IMR-90 (cell line): Measurements from ENCODE around the gene RARRES1. TPM values are rescaled to one million over a fixed set of nuclear protein-coding genes. Genes with fewer than 3 reads are reported as not detected.
"Not testable (repeated sequence)": the region's sequence is repeated elsewhere in the genome, so short reads cannot be mapped to it uniquely, and the experiment has no call there.

ENCODE experiments used
- ATAC-seq: fragments of 200-7000 bp; cut with Tn5 transposase; 2 replicates; pipeline ENCODE4 v1.9.1; 2020; ENCODE audit warnings: low read depth, mild to moderate bottlenecking, moderate library complexity
- BruUV-seq: library from RNA; stranded (reverse); fragments of 400-500 nt; replicated peaks from 2 replicates; lab custom pipeline; 2021; lab: Mats Ljungman, UMichigan
- CTCF ChIA-PET: fragments of 300-600 bp; formaldehyde crosslinking; extraction: SDS; loops from one replicate; lab custom pipeline; 2021; ENCODE audit warnings: antibody characterized with exemption; lab: Yijun Ruan, JAX
- POLR2A ChIA-PET: fragments of 300-600 bp; sonication (Branson Sonifier 250); formaldehyde crosslinking; loops from one replicate; lab custom pipeline; 2022; ENCODE audit warnings: antibody characterized with exemption; ENCODE audit not compliant: unreplicated experiment; lab: Charles Lee
- DNase-seq: peaks from one replicate; pipeline ENCODE4 v3.0.0; 2013
- H2AFZ ChIP-seq: replicated peaks from 2 replicates; pipeline ENCODE3; 2013; ENCODE audit warnings: low read length, mild to moderate bottlenecking; ENCODE audit not compliant: poor library complexity
- H2AK5ac ChIP-seq: 2 replicates; pipeline ENCODE4 v1.6.1; 2013; ENCODE audit warnings: low read depth, low read length, inconsistent platforms
- H2AK9ac ChIP-seq: replicated peaks from 2 replicates; pipeline ENCODE3; 2013; ENCODE audit warnings: mild to moderate bottlenecking, low read depth, low read length, moderate library complexity; ENCODE audit not compliant: poor library complexity
- H2BK120ac ChIP-seq: 2 replicates; pipeline ENCODE4 v1.6.1; 2013; ENCODE audit warnings: low read depth, low read length, inconsistent platforms
- H2BK15ac ChIP-seq: 3 replicates; pipeline ENCODE4 v1.6.1; 2013; ENCODE audit warnings: low read depth, low read length, inconsistent platforms
- H2BK20ac ChIP-seq: 2 replicates; pipeline ENCODE4 v1.6.1; 2013; ENCODE audit warnings: low read depth, mild to moderate bottlenecking, inconsistent platforms, low read length, moderate library complexity
- H2BK5ac ChIP-seq: 2 replicates; pipeline ENCODE4 v1.6.1; 2013; ENCODE audit warnings: mild to moderate bottlenecking, low read depth, low read length, inconsistent platforms; ENCODE audit not compliant: poor library complexity, severe bottlenecking
- H3K14ac ChIP-seq: replicated peaks from 2 replicates; pipeline ENCODE4 v1.6.1; 2013; ENCODE audit warnings: low read depth, low read length, inconsistent platforms
- H3K18ac ChIP-seq: 2 replicates; pipeline ENCODE4 v1.6.1; 2013; ENCODE audit warnings: low read depth, low read length, control low read depth
- H3K23ac ChIP-seq: 2 replicates; pipeline ENCODE4 v1.6.1; 2013; ENCODE audit warnings: low read depth, low read length, inconsistent platforms
- H3K27ac ChIP-seq: 2 replicates; pipeline ENCODE4 v1.5.1; 2013; ENCODE audit warnings: mild to moderate bottlenecking, control low read depth, low read length; ENCODE audit not compliant: insufficient read depth
- H3K27me3 ChIP-seq: 2 replicates; pipeline ENCODE4 v1.6.1; 2013; ENCODE audit warnings: low read length; ENCODE audit not compliant: control insufficient read depth, insufficient read depth
- H3K36me3 ChIP-seq: 2 replicates; pipeline ENCODE4 v1.6.1; 2013; ENCODE audit warnings: low read length, mixed read lengths; ENCODE audit not compliant: control insufficient read depth, insufficient read depth
- H3K4ac ChIP-seq: 2 replicates; pipeline ENCODE4 v1.6.1; 2013; ENCODE audit warnings: low read depth, low read length, inconsistent platforms
- H3K4me1 ChIP-seq: 2 replicates; pipeline ENCODE4 v1.6.1; 2013; ENCODE audit warnings: low read length, mixed read lengths; ENCODE audit not compliant: control insufficient read depth, insufficient read depth
- H3K4me2 ChIP-seq: 2 replicates; pipeline ENCODE4 v1.6.1; 2013; ENCODE audit warnings: low read depth, mild to moderate bottlenecking, control low read depth, low read length, moderate library complexity
- H3K4me3 ChIP-seq: 2 replicates; pipeline ENCODE4 v1.5.1; 2013; ENCODE audit warnings: low read depth, mild to moderate bottlenecking, control low read depth, low read length, moderate library complexity; ENCODE audit not compliant: insufficient read depth
- H3K56ac ChIP-seq: 2 replicates; pipeline ENCODE4 v1.6.1; 2013; ENCODE audit warnings: low read length, inconsistent platforms; ENCODE audit not compliant: insufficient read depth; ENCODE audit errors: extremely low read depth
- H3K79me1 ChIP-seq, 2 experiments: 2 replicates each; pipeline ENCODE4 v1.6.1; 2013; ENCODE audit warnings: low read length in 2 of 2, inconsistent platforms in 1 of 2, low read depth in 1 of 2
- H3K9ac ChIP-seq: 2 replicates; pipeline ENCODE4 v1.6.1; 2013; ENCODE audit warnings: low read depth, low read length, control low read depth
- H3K9me1 ChIP-seq: 2 replicates; pipeline ENCODE4 v1.6.1; 2013; ENCODE audit warnings: low read length, inconsistent platforms; ENCODE audit not compliant: insufficient read depth
- H3K9me3 ChIP-seq: 2 replicates; pipeline ENCODE4 v1.6.1; 2013; ENCODE audit warnings: low read length; ENCODE audit not compliant: control insufficient read depth, insufficient read depth
- H4K20me1 ChIP-seq: 2 replicates; pipeline ENCODE4 v1.6.1; 2013; ENCODE audit warnings: low read length, inconsistent platforms; ENCODE audit not compliant: insufficient read depth
- H4K5ac ChIP-seq: 2 replicates; pipeline ENCODE4 v1.6.1; 2013; ENCODE audit warnings: mild to moderate bottlenecking, low read depth, low read length, control low read depth
- H4K8ac ChIP-seq, 2 experiments: 2 replicates each; pipeline ENCODE4 v1.6.1; 2013; ENCODE audit warnings: low read depth in 2 of 2, low read length in 2 of 2, control low read depth in 1 of 2, inconsistent platforms in 1 of 2
- H4K91ac ChIP-seq: 2 replicates; pipeline ENCODE4 v1.6.1; 2013; ENCODE audit warnings: low read depth, low read length, inconsistent platforms; ENCODE audit not compliant: insufficient read depth
- MAFK ChIP-seq: IDR thresholded peaks from 2 replicates; pipeline ENCODE4 v1.6.1; 2012; ENCODE audit warnings: low read depth, low read length, improper control_type of control experiment
- WGBS, 2 experiments: methylation state at CpG; one replicate each; pipeline versions ENCODE4 v1.1.5 to v1.1.7; 2013; ENCODE audit warnings: missing lambda C conversion rate in 2 of 2; ENCODE audit not compliant: insufficient read length in 1 of 2; ENCODE audit errors: extremely low coverage in 2 of 2; 5-methylcytosine and 5-hydroxymethylcytosine counted together
- dilution Hi-C: fragments of 300-500 bp; cut with HindIII; formaldehyde crosslinking; loops from one replicate; pipeline ENCODE4 v1.14.3; 2018; ENCODE audit warnings: low sequenced_read_pairs; ENCODE audit not compliant: unreplicated experiment
- in situ Hi-C: fragments of 300-500 bp; cut with MboI; formaldehyde crosslinking; loops from 3 replicates; pipeline ENCODE4 v1.14.3; 2019; ENCODE audit warnings: low sequenced_read_pairs, inconsistent platforms, mixed read lengths
- intact Hi-C: fragments of 100-400 bp; cut with micrococcal nuclease; formaldehyde crosslinking; loops from 2 replicates; pipeline ENCODE4 v1.10.0; 2022
- polyA plus RNA-seq, 3 experiments: library from polyadenylated mRNA; depleted of rRNA; stranded (reverse); fragments of >200 nt; gene quantifications; 2 replicates each; pipeline ENCODE4 v1.2.3, GENCODE V29; 2012; ENCODE audit warnings: low replicate concordance in 1 of 3
- total RNA-seq: library from RNA; depleted of rRNA; stranded (reverse); fragments of >200 nt; gene quantifications from 2 replicates; pipeline ENCODE4 v1.2.3, GENCODE V29; 2012

The RARRES1 gene
- total and polyA plus RNA-seq, 2 of the 4 experiments (the other 2 are of a cell fraction), result 0.90 to 3.0 TPM

GRCh38 chr3:158693866-158694456 is 38.3 kb downstream of the RARRES1 start:
- intact Hi-C loops, H3K27ac ChIP-seq, H2AK5ac ChIP-seq, H3K9me1 ChIP-seq, H3K79me1 ChIP-seq, H3K4me1 ChIP-seq, H3K9me3 ChIP-seq, H4K20me1 ChIP-seq, H3K36me3 ChIP-seq, DNase-seq, in situ Hi-C loops, H3K4ac ChIP-seq, H2BK120ac ChIP-seq, H2AK9ac ChIP-seq, H4K8ac ChIP-seq, H3K9ac ChIP-seq, H3K4me3 ChIP-seq, H4K5ac ChIP-seq, H2AFZ ChIP-seq, H3K27me3 ChIP-seq, BruUV-seq, POLR2A ChIA-PET, H2BK15ac ChIP-seq, H3K14ac ChIP-seq, H3K18ac ChIP-seq, dilution Hi-C loops, H3K56ac ChIP-seq, H3K23ac ChIP-seq, ATAC-seq, H2BK20ac ChIP-seq, H4K91ac ChIP-seq, H2BK5ac ChIP-seq, H3K4me2 ChIP-seq: not testable (repeated sequence)
- no CpG with 5 or more reads among the region's 3 CpGs for WGBS, 2 experiments
- TF ChIP-seq MAFK, result peak; percentile 54
- CTCF ChIA-PET, result interaction anchor here (0.6 kb wide), 1 partner anchor 46 kb away, joined by 3 read pairs; no protein-coding TSS in a partner anchor
